IMR-90 (cell line): Measurements from ENCODE around the gene ZNF532.

Experiments used
- BHLHE40 ChIP-seq: fragments of 150-350 bp; IDR thresholded peaks from 2 replicates; pipeline ENCODE4 v1.6.1; 2016; ENCODE audit warnings: mild to moderate bottlenecking, low read depth, low read length
- CEBPB ChIP-seq: IDR thresholded peaks from 2 replicates; pipeline ENCODE4 v1.6.1; 2012; ENCODE audit warnings: low read depth, low read length, improper control_type of control experiment
- MXI1 ChIP-seq: IDR thresholded peaks from 2 replicates; pipeline ENCODE4 v1.6.1; 2012; ENCODE audit warnings: low read depth, mild to moderate bottlenecking, low read length, moderate library complexity, borderline replicate concordance
- POLR2A ChIP-seq: IDR thresholded peaks from 2 replicates; pipeline ENCODE4 v1.6.1; 2012; ENCODE audit warnings: mild to moderate bottlenecking, low read depth, low read length
- RFX5 ChIP-seq: IDR thresholded peaks from 2 replicates; pipeline ENCODE4 v1.8.0; 2012; ENCODE audit warnings: low read depth, mild to moderate bottlenecking, low read length, moderate library complexity
- TF ChIP-seq, protein P1 (sequence below): conservative IDR thresholded peaks from 2 replicates; pipeline ENCODE4 v1.5.1; 2012; ENCODE audit warnings: mild to moderate bottlenecking, low read depth, low read length, improper control_type of control experiment

DNA sequence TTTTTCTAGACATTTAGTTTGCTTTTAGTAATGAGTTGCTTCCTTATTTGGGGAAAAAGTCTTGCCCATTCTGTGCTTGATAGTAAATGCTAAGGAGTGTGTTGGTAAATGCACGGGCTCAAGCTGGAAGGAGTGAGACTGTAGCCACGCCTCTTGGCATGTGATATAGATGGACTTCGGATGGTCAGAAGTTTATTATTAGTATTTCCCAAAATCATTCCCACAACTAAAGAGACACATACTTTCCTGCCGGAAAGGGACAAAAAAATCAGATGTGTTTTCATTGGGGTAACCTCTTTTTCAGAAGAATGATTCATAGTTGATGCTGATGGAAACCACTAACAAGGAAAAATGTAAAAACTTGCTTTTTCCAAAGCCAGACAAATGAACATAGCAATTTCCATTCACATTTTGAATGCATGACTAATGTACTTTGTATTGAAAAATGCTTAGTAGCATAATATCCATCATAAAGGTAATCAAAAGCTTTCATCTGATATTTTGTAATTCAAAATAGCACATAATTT, 133.2 kb downstream of the ZNF532 start:
- TF ChIP-seq, protein P1, sequence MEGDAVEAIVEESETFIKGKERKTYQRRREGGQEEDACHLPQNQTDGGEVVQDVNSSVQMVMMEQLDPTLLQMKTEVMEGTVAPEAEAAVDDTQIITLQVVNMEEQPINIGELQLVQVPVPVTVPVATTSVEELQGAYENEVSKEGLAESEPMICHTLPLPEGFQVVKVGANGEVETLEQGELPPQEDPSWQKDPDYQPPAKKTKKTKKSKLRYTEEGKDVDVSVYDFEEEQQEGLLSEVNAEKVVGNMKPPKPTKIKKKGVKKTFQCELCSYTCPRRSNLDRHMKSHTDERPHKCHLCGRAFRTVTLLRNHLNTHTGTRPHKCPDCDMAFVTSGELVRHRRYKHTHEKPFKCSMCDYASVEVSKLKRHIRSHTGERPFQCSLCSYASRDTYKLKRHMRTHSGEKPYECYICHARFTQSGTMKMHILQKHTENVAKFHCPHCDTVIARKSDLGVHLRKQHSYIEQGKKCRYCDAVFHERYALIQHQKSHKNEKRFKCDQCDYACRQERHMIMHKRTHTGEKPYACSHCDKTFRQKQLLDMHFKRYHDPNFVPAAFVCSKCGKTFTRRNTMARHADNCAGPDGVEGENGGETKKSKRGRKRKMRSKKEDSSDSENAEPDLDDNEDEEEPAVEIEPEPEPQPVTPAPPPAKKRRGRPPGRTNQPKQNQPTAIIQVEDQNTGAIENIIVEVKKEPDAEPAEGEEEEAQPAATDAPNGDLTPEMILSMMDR, result no peak
- TF ChIP-seq MXI1 (no peak), RFX5 (no peak), CEBPB (no peak), POLR2A (no peak), BHLHE40 (peak; percentile 58; the same call in 1 of the 2 replicates)
